Caco-2 (cell line): ENCODE measurements around the gene HIVEP1. TPM values are rescaled to one million over a fixed set of nuclear protein-coding genes. Genes with fewer than 3 reads are reported as not detected.

ENCODE experiments used
- BruUV-seq: library from RNA; stranded (reverse); fragments of 400-500 nt; replicated peaks from 2 replicates; lab custom pipeline; 2021; lab: Mats Ljungman, UMichigan
- CTCF ChIA-PET: fragments of 300-600 bp; sonication (Branson Sonifier 250); formaldehyde crosslinking; loops from one replicate; lab custom pipeline; 2022; ENCODE audit warnings: antibody characterized with exemption; lab: Charles Lee
- POLR2A ChIA-PET: fragments of 300-600 bp; sonication (Branson Sonifier 250); formaldehyde crosslinking; loops from one replicate; lab custom pipeline; 2022; ENCODE audit warnings: antibody characterized with exemption; lab: Charles Lee
- DNase-seq, 2 experiments: peaks; one replicate each; pipeline versions ENCODE4 v3.0.0 to v3.0.0-alpha.2; 2020 to 2022
- H3K27me3 ChIP-seq: replicated peaks from 2 replicates; pipeline ENCODE4 v1.6.0; 2011; ENCODE audit warnings: low read length; ENCODE audit not compliant: control insufficient read depth, insufficient read depth
- H3K36me3 ChIP-seq: 2 replicates; pipeline ENCODE4 v1.5.1; 2011; ENCODE audit warnings: low read length; ENCODE audit not compliant: control insufficient read depth, insufficient read depth
- H3K4me1 ChIP-seq: fragments of 250-450 bp; sonication (Bioruptor Pico); 2 replicates; pipeline ENCODE4 v1.5.1; 2020; ENCODE audit warnings: mild to moderate bottlenecking
- H3K4me3 ChIP-seq: 2 replicates; pipeline ENCODE4 v1.5.1; 2011; ENCODE audit warnings: low read depth, mild to moderate bottlenecking, control low read depth, low read length
- H3K9me3 ChIP-seq: fragments of 250-450 bp; sonication (Bioruptor Pico); 2 replicates; pipeline ENCODE4 v1.5.1; 2020; ENCODE audit warnings: mild to moderate bottlenecking, moderate library complexity
- H3K27ac Mint-ChIP-seq: one replicate; pipeline ENCODE4 v1.8.0; 2022; ENCODE audit warnings: mixed read lengths; ENCODE audit not compliant: unreplicated experiment
- H3K27me3 Mint-ChIP-seq: one replicate; pipeline ENCODE4 v1.8.0; 2022; ENCODE audit warnings: mixed read lengths; ENCODE audit not compliant: insufficient read depth, unreplicated experiment
- H3K36me3 Mint-ChIP-seq: one replicate; pipeline ENCODE4 v1.8.0; 2022; ENCODE audit warnings: mild to moderate bottlenecking, mixed read lengths; ENCODE audit not compliant: insufficient read depth, unreplicated experiment
- H3K4me1 Mint-ChIP-seq: one replicate; pipeline ENCODE4 v1.8.0; 2022; ENCODE audit warnings: low read depth, mixed read lengths; ENCODE audit not compliant: unreplicated experiment
- H3K4me3 Mint-ChIP-seq: one replicate; pipeline ENCODE4 v1.8.0; 2022; ENCODE audit warnings: mild to moderate bottlenecking, moderate library complexity, mixed read lengths; ENCODE audit not compliant: unreplicated experiment
- H3K9me3 Mint-ChIP-seq: one replicate; pipeline ENCODE4 v1.8.0; 2022; ENCODE audit warnings: mixed read lengths; ENCODE audit not compliant: unreplicated experiment
- CTCF ChIP-seq, 2 experiments: fragments of 200-600 bp in 1 of 2; IDR thresholded peaks; 1 replicate in 1 of 2; 2 replicates in 1 of 2; pipeline versions ENCODE4 v1.5.1 to v1.8.0; 2011 to 2022; ENCODE audit warnings: antibody characterized with exemption in 1 of 2, control low read depth in 1 of 2, inconsistent platforms in 1 of 2, low read depth in 1 of 2, low read length in 1 of 2, mild to moderate bottlenecking in 1 of 2, moderate library complexity in 1 of 2; ENCODE audit not compliant: insufficient read depth in 1 of 2, severe bottlenecking in 1 of 2, unreplicated experiment in 1 of 2
- intact Hi-C: fragments of 100-400 bp; cut with micrococcal nuclease; formaldehyde crosslinking; loops from one replicate; pipeline ENCODE4 v1.10.0; 2022; ENCODE audit not compliant: unreplicated experiment
- total RNA-seq: library from RNA; stranded (reverse); gene quantifications from 2 replicates; pipeline ENCODE4 v1.2.3, GENCODE V29; 2022

HIVEP1 gene
- total RNA-seq, 1 experiment from 2014 or later = 22.8 TPM

- intact Hi-C loops = no loop called here
- Mint-ChIP-seq H3K4me1 (no peaks in the 10 kb centered on the region), H3K9me3 (no peaks in the 10 kb centered on the region), H3K27ac (no peak overlapping the region), H3K27me3 (no peaks in the 10 kb centered on the region), H3K36me3 (peaks cover 15% of the 10 kb centered on the region), H3K4me3 (no peak overlapping the region)
- no peak for DNase-seq
- ChIA-PET POLR2A (no interaction called here), CTCF (no interaction called here)
- Histone ChIP-seq H3K4me1 (no peaks in the 10 kb centered on the region), H3K27me3 (no peaks in the 10 kb centered on the region), H3K9me3 (no peaks in the 10 kb centered on the region), H3K4me3 (no peak overlapping the region), H3K36me3 (no peaks in the 10 kb centered on the region)
- no peak for TF ChIP-seq CTCF (IDR thresholded peaks at IDR 0.05; ENCODE audit: insufficient read depth in 1 of 2, low read depth in 1 of 2, low read length in 1 of 2, severe bottlenecking in 1 of 2, unreplicated experiment in 1 of 2)
- no TSS peak for BruUV-seq
These were observed 98.6 kb downstream of the HIVEP1 start for GRCh38 chr6:12110523-12111362.

DNA sequence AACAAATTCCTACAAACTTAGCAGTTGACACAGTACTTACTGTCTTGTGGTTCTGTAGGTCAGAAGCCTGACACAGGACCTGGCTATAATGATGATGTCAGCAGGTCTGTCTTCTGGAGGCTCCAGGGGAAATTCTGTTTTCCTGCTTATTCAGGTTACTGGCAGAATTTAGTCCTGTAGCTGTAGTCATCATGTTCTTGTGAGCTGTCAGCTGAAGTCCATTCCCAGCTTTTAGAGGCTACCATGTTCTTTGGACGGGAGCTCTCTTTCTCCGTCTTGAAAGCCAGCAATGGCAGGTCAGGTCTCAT lies 99.2 kb downstream of the HIVEP1 start:
- Histone ChIP-seq H3K9me3 (no peaks in the 10 kb centered on the region), H3K4me1 (no peaks in the 10 kb centered on the region), H3K27me3 (no peaks in the 10 kb centered on the region), H3K36me3 (no peaks in the 10 kb centered on the region), H3K4me3 (no peak overlapping the region)
- Mint-ChIP-seq H3K9me3 (no peaks in the 10 kb centered on the region), H3K36me3 (peaks cover 15% of the 10 kb centered on the region), H3K27me3 (no peaks in the 10 kb centered on the region), H3K27ac (no peak overlapping the region), H3K4me3 (no peak overlapping the region), H3K4me1 (no peaks in the 10 kb centered on the region)
- ChIA-PET CTCF (no interaction called here), POLR2A (no interaction called here)
- intact Hi-C loops = no loop called here
- no peak for DNase-seq
- TF ChIP-seq CTCF (IDR thresholded peaks at IDR 0.05; ENCODE audit: insufficient read depth in 1 of 2, low read depth in 1 of 2, low read length in 1 of 2, severe bottlenecking in 1 of 2, unreplicated experiment in 1 of 2) = no peak
- no TSS peak for BruUV-seq

GRCh38 chr6:12112540-12113189 lies 100.6 kb downstream of the HIVEP1 start:
- Mint-ChIP-seq H3K4me1 (no peaks in the 10 kb centered on the region), H3K9me3 (no peaks in the 10 kb centered on the region), H3K27me3 (no peaks in the 10 kb centered on the region), H3K36me3 (peaks cover 15% of the 10 kb centered on the region), H3K27ac (no peak overlapping the region), H3K4me3 (no peak overlapping the region)
- H3K27me3 ChIP-seq = no peaks in the 10 kb centered on the region
- H3K9me3 ChIP-seq = no peaks in the 10 kb centered on the region; the same call in 1 of the 2 replicates
- H3K36me3 ChIP-seq = no peaks in the 10 kb centered on the region
- no peak for TF ChIP-seq CTCF (IDR thresholded peaks at IDR 0.05; ENCODE audit: insufficient read depth in 1 of 2, low read depth in 1 of 2, low read length in 1 of 2, severe bottlenecking in 1 of 2, unreplicated experiment in 1 of 2)
- no peak overlapping the region for H3K4me3 ChIP-seq
- H3K4me1 ChIP-seq = no peaks in the 10 kb centered on the region
- DNase-seq = no peak
- ChIA-PET CTCF (no interaction called here), POLR2A (no interaction called here)
- no TSS peak for BruUV-seq
- intact Hi-C loops = no loop called here
